ENCODE results near the gene PDE6B. TPM values are rescaled to one million over a fixed set of nuclear protein-coding genes. Genes with fewer than 3 reads are reported as not detected.

The PDE6B gene
- total RNA-seq, 1 experiment from 2014 or later = not detected

DNA sequence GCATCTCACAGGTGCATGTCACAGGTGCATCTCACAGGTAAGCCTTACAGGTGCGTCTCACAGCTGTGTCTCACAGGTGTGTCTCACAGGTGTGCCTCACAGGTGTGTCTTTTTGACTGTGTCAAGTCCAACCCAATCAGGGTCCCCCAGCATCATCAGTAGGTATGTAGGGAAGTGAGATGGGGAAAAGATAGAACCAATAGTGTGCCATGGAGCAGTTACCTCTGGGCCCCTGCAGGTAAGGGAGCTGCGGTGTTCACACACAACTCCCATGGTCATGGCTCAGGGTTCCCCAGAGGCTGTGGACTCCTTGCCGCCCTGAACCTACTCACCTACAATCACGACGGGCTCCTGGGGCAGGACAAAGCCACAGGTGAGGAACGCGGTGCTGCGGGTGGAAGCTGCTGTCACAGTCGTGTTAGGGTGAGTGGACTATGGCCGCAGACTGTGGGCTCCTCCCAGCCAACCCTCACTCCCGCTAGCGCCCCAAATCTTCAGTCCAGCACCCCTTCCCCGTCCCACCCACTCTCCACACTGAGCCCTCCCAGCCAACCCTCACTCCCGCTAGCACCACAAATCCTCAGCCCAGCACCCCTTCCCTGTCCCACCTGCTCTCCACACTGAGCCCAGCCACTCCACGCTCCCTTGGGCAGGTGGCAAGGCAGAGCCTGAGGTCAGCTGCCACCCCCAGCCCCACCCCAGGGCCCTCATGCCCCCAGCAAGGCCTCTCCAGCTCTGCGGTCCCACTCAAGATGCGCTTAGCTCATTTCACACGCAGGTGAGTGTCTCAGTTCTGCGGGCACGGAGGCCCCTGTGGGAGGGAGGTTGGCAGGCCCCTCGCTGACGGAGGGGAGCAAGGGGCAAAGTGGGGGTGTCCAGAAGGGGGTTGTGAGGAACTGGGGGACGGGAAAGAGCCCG, 2.1 kb upstream of the PDE6B start:
- Histone ChIP-seq H3K27ac (ENCODE audit: low read length) (no peak overlapping the region), H4K20me1 (ENCODE audit: low read length) (no peaks in the 10 kb centered on the region), H3K27me3 (ENCODE audit: low read length) (peaks cover 5% of the 10 kb centered on the region; the same call in 1 of the 2 replicates), H3F3A (ENCODE audit: low read length, unreplicated experiment) (no peaks in the 10 kb centered on the region), H3K4me2 (ENCODE audit: low read length) (no peak overlapping the region), H2AFZ (ENCODE audit: low read length) (no peak overlapping the region), H3K9me2 (replicated peaks; ENCODE audit: low read length) (no peaks in the 10 kb centered on the region), H3K9ac (ENCODE audit: low read length) (no peak overlapping the region), H3K36me3 (ENCODE audit: low read depth, low read length) (no peaks in the 10 kb centered on the region), H3K9me3 (ENCODE audit: low read length) (no peaks in the 10 kb centered on the region), H3K4me1 (ENCODE audit: insufficient read depth, low read length) (no peaks in the 10 kb centered on the region), H3K79me2 (ENCODE audit: low read length) (no peaks in the 10 kb centered on the region), H3K4me3 (ENCODE audit: low read length) (no peak overlapping the region)
- POLR2A ChIA-PET (ENCODE audit: unreplicated experiment) = no interaction called here
- TF ChIP-seq EZH2phosphoT487 (IDR thresholded peaks at IDR 0.05; ENCODE audit: borderline replicate concordance, low read length) = no peak
- TF ChIP-seq, protein P1, sequence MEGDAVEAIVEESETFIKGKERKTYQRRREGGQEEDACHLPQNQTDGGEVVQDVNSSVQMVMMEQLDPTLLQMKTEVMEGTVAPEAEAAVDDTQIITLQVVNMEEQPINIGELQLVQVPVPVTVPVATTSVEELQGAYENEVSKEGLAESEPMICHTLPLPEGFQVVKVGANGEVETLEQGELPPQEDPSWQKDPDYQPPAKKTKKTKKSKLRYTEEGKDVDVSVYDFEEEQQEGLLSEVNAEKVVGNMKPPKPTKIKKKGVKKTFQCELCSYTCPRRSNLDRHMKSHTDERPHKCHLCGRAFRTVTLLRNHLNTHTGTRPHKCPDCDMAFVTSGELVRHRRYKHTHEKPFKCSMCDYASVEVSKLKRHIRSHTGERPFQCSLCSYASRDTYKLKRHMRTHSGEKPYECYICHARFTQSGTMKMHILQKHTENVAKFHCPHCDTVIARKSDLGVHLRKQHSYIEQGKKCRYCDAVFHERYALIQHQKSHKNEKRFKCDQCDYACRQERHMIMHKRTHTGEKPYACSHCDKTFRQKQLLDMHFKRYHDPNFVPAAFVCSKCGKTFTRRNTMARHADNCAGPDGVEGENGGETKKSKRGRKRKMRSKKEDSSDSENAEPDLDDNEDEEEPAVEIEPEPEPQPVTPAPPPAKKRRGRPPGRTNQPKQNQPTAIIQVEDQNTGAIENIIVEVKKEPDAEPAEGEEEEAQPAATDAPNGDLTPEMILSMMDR (conservative IDR thresholded peaks at IDR 0.05; ENCODE audit: low read depth, low read length) = no peak
- TF ChIP-seq EZH2 (IDR thresholded peaks at IDR 0.05; ENCODE audit: low read length, unreplicated experiment) = no peak
- ATAC-seq = no peak
- BruUV-seq (replicated peaks) = no TSS peak
- intact Hi-C loops (cut with micrococcal nuclease) = no loop called here
- DNase-seq = no peak
- CTCF ChIA-PET = no interaction called here

DNA sequence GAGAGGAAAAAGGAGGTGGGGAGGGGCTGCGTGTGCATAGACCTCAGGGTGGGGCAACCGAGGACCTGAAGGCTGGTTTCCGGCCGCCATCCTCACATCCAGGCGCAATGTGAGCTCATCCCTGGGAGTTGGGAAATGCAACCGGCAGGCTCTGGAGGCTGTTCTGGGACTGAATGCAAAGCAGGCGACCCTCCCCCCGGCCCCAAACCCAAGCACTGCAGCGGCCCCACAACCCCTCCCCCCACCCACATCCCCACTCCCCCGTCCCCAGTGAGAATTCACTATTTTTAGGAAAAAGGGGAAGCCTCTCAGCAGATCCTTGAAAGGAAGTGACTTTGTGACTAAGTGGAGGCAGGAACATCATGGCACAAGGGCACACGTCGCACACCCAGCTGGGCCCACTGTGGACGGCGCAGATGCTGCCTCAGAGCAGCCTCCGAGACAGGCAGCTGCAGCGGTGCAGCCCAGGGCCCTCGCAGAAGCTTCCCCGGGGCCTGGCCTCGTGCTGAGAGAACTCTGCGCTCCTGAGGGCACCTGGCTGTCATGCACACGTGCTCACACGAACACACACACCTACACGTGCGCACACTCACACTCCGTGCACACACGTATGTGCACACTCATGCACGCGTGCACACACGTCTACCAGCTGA, 1.3 kb upstream of the PDE6B start:
- no peak overlapping the region for H2AFZ ChIP-seq (ENCODE audit: low read length)
- no peaks in the 10 kb centered on the region for H4K20me1 ChIP-seq (ENCODE audit: low read length)
- H3K9ac ChIP-seq (ENCODE audit: low read length) = no peak overlapping the region
- no peaks in the 10 kb centered on the region for H3F3A ChIP-seq (ENCODE audit: low read length, unreplicated experiment)
- ChIA-PET POLR2A (ENCODE audit: unreplicated experiment) (no interaction called here), CTCF (no interaction called here)
- BruUV-seq (replicated peaks) = no TSS peak
- no peaks in the 10 kb centered on the region for H3K9me2 ChIP-seq (replicated peaks; ENCODE audit: low read length)
- H3K4me3 ChIP-seq (ENCODE audit: low read length) = no peak overlapping the region
- ATAC-seq (no peak), DNase-seq (no peak)
- no peak overlapping the region for H3K27ac ChIP-seq (ENCODE audit: low read length)
- TF ChIP-seq EZH2phosphoT487 (IDR thresholded peaks at IDR 0.05; ENCODE audit: borderline replicate concordance, low read length) (no peak), EZH2 (IDR thresholded peaks at IDR 0.05; ENCODE audit: low read length, unreplicated experiment) (no peak)
- TF ChIP-seq, protein P1 (conservative IDR thresholded peaks at IDR 0.05; ENCODE audit: low read depth, low read length) = no peak
- H3K9me3 ChIP-seq (ENCODE audit: low read length) = no peaks in the 10 kb centered on the region
- no peaks in the 10 kb centered on the region for H3K4me1 ChIP-seq (ENCODE audit: insufficient read depth, low read length)
- no peaks in the 10 kb centered on the region for H3K36me3 ChIP-seq (ENCODE audit: low read depth, low read length)
- no peaks in the 10 kb centered on the region for H3K79me2 ChIP-seq (ENCODE audit: low read length)
- no peak overlapping the region for H3K4me2 ChIP-seq (ENCODE audit: low read length)
- intact Hi-C loops (cut with micrococcal nuclease) = no loop called here
- peaks cover 5% of the 10 kb centered on the region; the same call in 1 of the 2 replicates for H3K27me3 ChIP-seq (ENCODE audit: low read length)

Measured in PC-3 (cell line).